ENCODE data around the gene TSPAN15. TPM values are rescaled to one million over a fixed set of nuclear protein-coding genes. Genes with fewer than 3 reads are reported as not detected.
"Not testable (repeated sequence)": the region's sequence is repeated elsewhere in the genome, so short reads cannot be mapped to it uniquely, and the experiment has no call there.

Gene TSPAN15
- total RNA-seq, 1 experiment from 2014 or later: 8.3 TPM

GRCh38 chr10:69527961-69528360 is 76.7 kb downstream of the TSPAN15 start (continued):
- TF ChIP-seq TEAD1 (CRISPR knock-in tag; IDR thresholded peaks at IDR 0.05) (no peak), NFYB (CRISPR knock-in tag; conservative IDR thresholded peaks at IDR 0.05; ENCODE audit: low read depth) (no peak), ZNF263 (CRISPR knock-in tag; IDR thresholded peaks at IDR 0.05; ENCODE audit: low read depth) (no peak), NR2C2 (CRISPR knock-in tag; IDR thresholded peaks at IDR 0.05) (no peak), FOXK1 (CRISPR knock-in tag; IDR thresholded peaks at IDR 0.05) (no peak), NFATC4 (CRISPR knock-in tag; IDR thresholded peaks at IDR 0.05) (no peak)
- TF ChIP-seq, protein P1, sequence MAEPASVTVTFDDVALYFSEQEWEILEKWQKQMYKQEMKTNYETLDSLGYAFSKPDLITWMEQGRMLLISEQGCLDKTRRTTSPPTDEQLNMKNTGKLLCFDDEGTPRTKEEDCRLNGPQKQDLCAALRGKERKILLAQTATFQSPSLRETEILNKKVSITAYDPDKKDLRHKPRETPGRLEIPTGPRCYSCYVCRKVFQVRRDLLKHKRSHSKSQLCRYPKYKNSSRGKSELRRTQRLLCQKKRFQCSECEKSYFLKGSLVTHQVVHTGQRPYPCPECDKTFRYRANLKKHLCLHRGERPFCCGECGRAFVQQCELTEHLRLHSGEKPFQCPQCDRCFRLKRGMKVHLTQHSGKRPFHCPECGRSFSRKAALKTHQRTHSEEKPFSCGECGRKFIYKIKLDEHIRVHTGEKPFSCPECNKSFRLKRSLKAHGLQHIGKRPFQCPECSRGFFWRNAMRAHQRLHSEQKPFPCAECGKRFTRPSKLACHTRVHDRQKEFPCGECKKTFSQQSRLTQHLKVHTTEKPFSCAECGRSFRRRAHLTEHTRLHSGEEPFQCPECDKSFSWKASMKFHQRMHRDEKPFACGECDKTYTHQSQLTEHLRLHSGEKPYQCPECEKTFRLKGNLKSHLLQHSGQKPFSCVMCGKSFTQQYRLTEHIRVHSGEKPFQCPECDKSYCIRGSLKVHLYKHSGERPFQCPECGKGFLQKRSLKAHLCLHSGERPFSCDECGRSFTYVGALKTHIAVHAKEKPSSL (CRISPR knock-in tag; conservative IDR thresholded peaks at IDR 0.05): no peak

- POLR2A ChIA-PET: no interaction called here
- Mint-ChIP-seq H3K9me3 (peaks cover 48% of the 10 kb centered on the region), H3K4me3 (no peak overlapping the region), H3K4me1 (no peaks in the 10 kb centered on the region), H3K27me3 (ENCODE audit: low read depth) (peaks cover 13% of the 10 kb centered on the region), H3K36me3 (no peaks in the 10 kb centered on the region), H3K27ac (no peak overlapping the region)
- CTCF ChIA-PET: no interaction called here
- DNase-seq (ENCODE audit: low spot score) (no peak), ATAC-seq (no peak)
- no peak for TF ChIP-seq CBFB (CRISPR knock-in tag; IDR thresholded peaks at IDR 0.05; ENCODE audit: low read depth)
- no peak for TF ChIP-seq IRF2 (CRISPR knock-in tag; IDR thresholded peaks at IDR 0.05; ENCODE audit: borderline replicate concordance, low read depth)
- TF ChIP-seq NFATC4 (CRISPR knock-in tag; IDR thresholded peaks at IDR 0.05): no peak
- TF ChIP-seq PRRX2 (CRISPR knock-in tag; IDR thresholded peaks at IDR 0.05): no peak
- TF ChIP-seq, protein P2, sequence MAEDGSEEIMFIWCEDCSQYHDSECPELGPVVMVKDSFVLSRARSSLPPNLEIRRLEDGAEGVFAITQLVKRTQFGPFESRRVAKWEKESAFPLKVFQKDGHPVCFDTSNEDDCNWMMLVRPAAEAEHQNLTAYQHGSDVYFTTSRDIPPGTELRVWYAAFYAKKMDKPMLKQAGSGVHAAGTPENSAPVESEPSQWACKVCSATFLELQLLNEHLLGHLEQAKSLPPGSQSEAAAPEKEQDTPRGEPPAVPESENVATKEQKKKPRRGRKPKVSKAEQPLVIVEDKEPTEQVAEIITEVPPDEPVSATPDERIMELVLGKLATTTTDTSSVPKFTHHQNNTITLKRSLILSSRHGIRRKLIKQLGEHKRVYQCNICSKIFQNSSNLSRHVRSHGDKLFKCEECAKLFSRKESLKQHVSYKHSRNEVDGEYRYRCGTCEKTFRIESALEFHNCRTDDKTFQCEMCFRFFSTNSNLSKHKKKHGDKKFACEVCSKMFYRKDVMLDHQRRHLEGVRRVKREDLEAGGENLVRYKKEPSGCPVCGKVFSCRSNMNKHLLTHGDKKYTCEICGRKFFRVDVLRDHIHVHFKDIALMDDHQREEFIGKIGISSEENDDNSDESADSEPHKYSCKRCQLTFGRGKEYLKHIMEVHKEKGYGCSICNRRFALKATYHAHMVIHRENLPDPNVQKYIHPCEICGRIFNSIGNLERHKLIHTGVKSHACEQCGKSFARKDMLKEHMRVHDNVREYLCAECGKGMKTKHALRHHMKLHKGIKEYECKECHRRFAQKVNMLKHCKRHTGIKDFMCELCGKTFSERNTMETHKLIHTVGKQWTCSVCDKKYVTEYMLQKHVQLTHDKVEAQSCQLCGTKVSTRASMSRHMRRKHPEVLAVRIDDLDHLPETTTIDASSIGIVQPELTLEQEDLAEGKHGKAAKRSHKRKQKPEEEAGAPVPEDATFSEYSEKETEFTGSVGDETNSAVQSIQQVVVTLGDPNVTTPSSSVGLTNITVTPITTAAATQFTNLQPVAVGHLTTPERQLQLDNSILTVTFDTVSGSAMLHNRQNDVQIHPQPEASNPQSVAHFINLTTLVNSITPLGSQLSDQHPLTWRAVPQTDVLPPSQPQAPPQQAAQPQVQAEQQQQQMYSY (CRISPR knock-in tag; IDR thresholded peaks at IDR 0.05): no peak
- TF ChIP-seq, protein P3, sequence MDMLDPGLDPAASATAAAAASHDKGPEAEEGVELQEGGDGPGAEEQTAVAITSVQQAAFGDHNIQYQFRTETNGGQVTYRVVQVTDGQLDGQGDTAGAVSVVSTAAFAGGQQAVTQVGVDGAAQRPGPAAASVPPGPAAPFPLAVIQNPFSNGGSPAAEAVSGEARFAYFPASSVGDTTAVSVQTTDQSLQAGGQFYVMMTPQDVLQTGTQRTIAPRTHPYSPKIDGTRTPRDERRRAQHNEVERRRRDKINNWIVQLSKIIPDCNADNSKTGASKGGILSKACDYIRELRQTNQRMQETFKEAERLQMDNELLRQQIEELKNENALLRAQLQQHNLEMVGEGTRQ (CRISPR knock-in tag; IDR thresholded peaks at IDR 0.05): no peak
- no peak for TF ChIP-seq TEAD4 (CRISPR knock-in tag; IDR thresholded peaks at IDR 0.05)
- TF ChIP-seq MAX (CRISPR knock-in tag; IDR thresholded peaks at IDR 0.05): no peak
- no peak for TF ChIP-seq ZMAT4 (CRISPR knock-in tag; IDR thresholded peaks at IDR 0.05)
- TF ChIP-seq FOXP4 (CRISPR knock-in tag; IDR thresholded peaks at IDR 0.05): no peak
- no peak for TF ChIP-seq GABPB1 (CRISPR knock-in tag; IDR thresholded peaks at IDR 0.05)
- TF ChIP-seq ZNF416 (CRISPR knock-in tag; IDR thresholded peaks at IDR 0.05): no peak
- TF ChIP-seq KAT7 (CRISPR knock-in tag; IDR thresholded peaks at IDR 0.05; ENCODE audit: borderline replicate concordance): no peak
These were observed 82.4 kb downstream of the TSPAN15 start for GRCh38 chr10:69533658-69534057.

DNA sequence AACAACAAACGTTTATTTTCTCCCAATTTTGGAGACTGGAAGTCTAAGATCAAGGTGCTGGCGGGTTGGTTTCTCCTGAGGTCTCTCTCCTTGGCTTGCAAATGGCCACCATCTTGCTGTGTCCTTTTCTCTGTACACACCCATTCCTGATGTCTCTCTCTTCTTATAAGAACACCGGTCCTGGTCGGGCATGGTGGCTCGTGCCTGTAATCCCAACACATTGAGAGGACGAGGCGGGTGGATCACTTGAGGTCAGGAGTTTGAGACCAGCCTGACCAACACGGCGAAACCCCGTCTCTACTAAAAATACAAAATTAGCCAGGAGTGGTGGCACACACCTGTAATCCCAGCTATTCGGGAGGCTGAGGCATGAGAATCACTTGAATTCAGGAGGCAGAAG is 85.3 kb downstream of the TSPAN15 start:
- peaks cover 23% of the 10 kb centered on the region for H3K27me3 Mint-ChIP-seq (ENCODE audit: low read depth)
- POLR2A ChIA-PET; ATAC-seq; DNase-seq (ENCODE audit: low spot score); H3K27ac Mint-ChIP-seq; H3K4me3 Mint-ChIP-seq; H3K4me1 Mint-ChIP-seq: not testable (repeated sequence)
- H3K36me3 Mint-ChIP-seq: peaks cover 18% of the 10 kb centered on the region
- CTCF ChIA-PET: interaction anchor here (0.6 kb wide), 1 partner anchor 117 kb away, joined by 3 read pairs; no protein-coding TSS in a partner anchor
- peaks cover 69% of the 10 kb centered on the region for H3K9me3 Mint-ChIP-seq

All from WTC11 (cell line).